Gastrocnemius medialis (tissue), 4 donors: ENCODE measurements around the gene TBC1D8. TPM values are rescaled to one million over a fixed set of nuclear protein-coding genes. Genes with fewer than 3 reads are reported as not detected.

ENCODE experiments used
- ATAC-seq, 2 donors: fragments of 150-250 bp; one replicate each; pipeline ENCODE4 v1.9.1; 2016
- DNase-seq, 2 donors: peaks; one replicate each; pipeline ENCODE4 v3.0.0-alpha.2; 2019
- H3K27ac ChIP-seq, 4 donors: fragments of 200-600 bp; sonication (generic); 1 replicate in 1 of 4; 2 replicates in 3 of 4; pipeline ENCODE4 v1.5.1; 2016 to 2018; ENCODE audit warnings: mild to moderate bottlenecking in 2 of 4, moderate library complexity in 1 of 4
- H3K27me3 ChIP-seq, 3 donors: fragments of 200-600 bp; sonication (generic) in 2 of 3; 1 replicate in 1 of 3; 2 replicates in 2 of 3; pipeline versions ENCODE4 v1.5.1 to v1.6.0; 2016 to 2019; ENCODE audit warnings: mild to moderate bottlenecking in 1 of 3, moderate library complexity in 1 of 3
- H3K36me3 ChIP-seq, 2 donors: fragments of 200-600 bp; sonication (generic) in 1 of 2; one replicate each; pipeline ENCODE4 v1.5.1; 2017 to 2018
- H3K4me1 ChIP-seq, 2 donors: fragments of 200-600 bp; sonication (generic) in 1 of 2; one replicate each; pipeline ENCODE4 v1.5.1; 2016 to 2017; ENCODE audit warnings: mild to moderate bottlenecking in 2 of 2
- H3K4me3 ChIP-seq, 4 donors: fragments of 200-600 bp; sonication (generic) in 3 of 4; 1 replicate in 1 of 4; 2 replicates in 3 of 4; pipeline ENCODE4 v1.5.1; 2016 to 2019; ENCODE audit warnings: mild to moderate bottlenecking in 2 of 4
- H3K9me3 ChIP-seq, 3 donors: fragments of 200-600 bp; sonication (generic) in 2 of 3; 1 replicate in 1 of 3; 2 replicates in 2 of 3; pipeline ENCODE4 v1.5.1; 2016 to 2019
- CTCF ChIP-seq, 5 experiments: fragments of 450-650 bp in 3 of 5; fragments of 200-600 bp in 2 of 5; sonication (generic) in 2 of 5; IDR thresholded peaks in 4 of 5; conservative IDR thresholded peaks in 1 of 5; 1 replicate in 4 of 5; 2 replicates in 1 of 5; pipeline ENCODE4 v1.5.1; 2016 to 2019; ENCODE audit warnings: antibody characterized with exemption in 5 of 5, mild to moderate bottlenecking in 3 of 5, moderate library complexity in 3 of 5
- POLR2A ChIP-seq, 2 donors: fragments of 450-650 bp; IDR thresholded peaks; one replicate each; pipeline ENCODE4 v1.6.1; 2017; ENCODE audit warnings: antibody characterized with exemption in 2 of 2, mild to moderate bottlenecking in 2 of 2, moderate library complexity in 2 of 2
- in situ Hi-C, 4 donors: fragments of 200-750 bp; cut with MboI; loops; one replicate each; pipeline versions ENCODE4 v1.15.0 to v1.8.0; 2017; ENCODE audit warnings: low sequenced_read_pairs in 4 of 4
- intact Hi-C: fragments of 100-400 bp; cut with DNase I; formaldehyde crosslinking; loops from one replicate; pipeline ENCODE4 v1.15.1; 2023; ENCODE audit warnings: low total_unique reads
- total RNA-seq, 4 donors: library from RNA; depleted of rRNA; stranded (reverse); fragments of >200 nt; gene quantifications; one replicate each; pipeline versions ENCODE4 v1.1.0 to v1.2.3, GENCODE V29; 2016

TBC1D8 gene
- total RNA-seq, 4 donors from 2014 or later = 103 to 298 (median 201) TPM

GRCh38 chr2:101107241-101107640 is 43.9 kb downstream of the TBC1D8 start:
- no peak for DNase-seq
- Histone ChIP-seq H3K27me3 (no peaks in the 10 kb centered on the region), H3K9me3 (no peaks in the 10 kb centered on the region), H3K27ac (peak overlapping the region; percentile 84 to 100 (median 99)), H3K4me1 (peaks cover 80 to 82% of the 10 kb centered on the region in 2 donors), H3K4me3 (peak overlapping the region in 3 of 4 donors; percentile 14 to 52 (median 49)), H3K36me3 (no peaks in the 10 kb centered on the region)
- in situ Hi-C loops = no loop called here
- intact Hi-C loops = loop anchor here (5.0 kb wide), 1 partner anchor 45 kb away; the partner anchor contains the start of gene TBC1D8
- ATAC-seq = no peak
- no peak for TF ChIP-seq CTCF (IDR thresholded peaks at IDR 0.05 in 4 of 5, conservative IDR thresholded peaks at IDR 0.05 in 1 of 5)
- no peak for TF ChIP-seq POLR2A (IDR thresholded peaks at IDR 0.05)

- Histone ChIP-seq H3K4me1 (peaks cover 74 to 76% of the 10 kb centered on the region in 2 donors), H3K9me3 (no peaks in the 10 kb centered on the region), H3K27me3 (no peaks in the 10 kb centered on the region), H3K36me3 (no peaks in the 10 kb centered on the region), H3K27ac (peak overlapping the region; percentile 84 to 100 (median 99)), H3K4me3 (peak overlapping the region in 3 of 4 donors; percentile 14 to 52 (median 49))
- in situ Hi-C loops (no loop called here), intact Hi-C loops (loop anchor here (5.0 kb wide), 1 partner anchor 46 kb away; the partner anchor contains the start of gene TBC1D8)
- ATAC-seq = peak; percentile 24 to 37
- TF ChIP-seq CTCF (IDR thresholded peaks at IDR 0.05 in 4 of 5, conservative IDR thresholded peaks at IDR 0.05 in 1 of 5) = no peak
- no peak for TF ChIP-seq POLR2A (IDR thresholded peaks at IDR 0.05)
- DNase-seq = peak; percentile 65 to 67
Measured at GRCh38 chr2:101106453-101107181, 44.6 kb downstream of the TBC1D8 start.

GRCh38 chr2:101105654-101106053 is 45.5 kb downstream of the TBC1D8 start:
- Histone ChIP-seq H3K4me3 (peak overlapping the region in 2 of 4 donors; percentile 9 to 49), H3K36me3 (no peaks in the 10 kb centered on the region), H3K4me1 (peaks cover 64 to 68% of the 10 kb centered on the region in 2 donors), H3K27ac (peak overlapping the region; percentile 84 to 100 (median 99)), H3K27me3 (no peaks in the 10 kb centered on the region), H3K9me3 (no peaks in the 10 kb centered on the region)
- ATAC-seq (no peak), DNase-seq (no peak)
- intact Hi-C loops = loop anchor here (5.0 kb wide), 1 partner anchor 47 kb away; the partner anchor contains the start of gene TBC1D8
- in situ Hi-C loops = no loop called here
- TF ChIP-seq POLR2A (IDR thresholded peaks at IDR 0.05) = no peak
- no peak for TF ChIP-seq CTCF (IDR thresholded peaks at IDR 0.05 in 4 of 5, conservative IDR thresholded peaks at IDR 0.05 in 1 of 5)

GRCh38 chr2:101097638-101098037 is 53.5 kb downstream of the TBC1D8 start:
- TF ChIP-seq CTCF (IDR thresholded peaks at IDR 0.05 in 4 of 5, conservative IDR thresholded peaks at IDR 0.05 in 1 of 5) = no peak
- no peak for TF ChIP-seq POLR2A (IDR thresholded peaks at IDR 0.05)
- ATAC-seq (no peak), DNase-seq (no peak)
- Histone ChIP-seq H3K27ac (peak overlapping the region; percentile 36 to 72 (median 49)), H3K9me3 (no peaks in the 10 kb centered on the region), H3K27me3 (no peaks in the 10 kb centered on the region), H3K36me3 (no peaks in the 10 kb centered on the region), H3K4me3 (no peak overlapping the region), H3K4me1 (peaks cover 34 to 40% of the 10 kb centered on the region in 2 donors)
- in situ Hi-C loops = no loop called here
- intact Hi-C loops = no loop called here
